DOHH2 (cell line): ENCODE data around the gene ROR2.

ENCODE experiments used
- CTCF ChIP-seq: fragments of 200-600 bp; sonication (generic); IDR thresholded peaks from one replicate; pipeline ENCODE4 v1.5.1; 2014; ENCODE audit warnings: antibody characterized with exemption, mild to moderate bottlenecking, low read depth, low read length; ENCODE audit not compliant: poor library complexity, severe bottlenecking
- EZH2phosphoT487 ChIP-seq: fragments of 200-600 bp; sonication (generic); IDR thresholded peaks from 2 replicates; pipeline ENCODE4 v1.6.1; 2017; ENCODE audit warnings: borderline replicate concordance, mild to moderate bottlenecking, antibody characterized with exemption, low read length, moderate library complexity, mixed read lengths

- no peak for TF ChIP-seq CTCF
- no peak for TF ChIP-seq EZH2phosphoT487
Measured at GRCh38 chr9:91733006-91733624, 216.9 kb downstream of the ROR2 start.
